Hepatocyte (in vitro differentiated cells): ENCODE results near the gene IQCN. TPM values are rescaled to one million over a fixed set of nuclear protein-coding genes. Genes with fewer than 3 reads are reported as not detected.
A peak's percentile ranks its signal among the peaks of the same experiment; 100 is the strongest.

Source experiments
- DNase-seq: peaks from one replicate; pipeline ENCODE4 v3.0.0-alpha.2; 2016; ENCODE audit warnings: low spot score
- H2AFZ ChIP-seq: fragments of 200-600 bp; sonication (generic); 2 replicates; pipeline ENCODE4 v1.6.0; 2016; ENCODE audit warnings: antibody characterized with exemption, mild to moderate bottlenecking
- H3K27ac ChIP-seq: fragments of 200-600 bp; sonication (generic); 2 replicates; pipeline ENCODE4 v1.5.1; 2016; ENCODE audit warnings: mild to moderate bottlenecking
- H3K27me3 ChIP-seq: fragments of 200-600 bp; sonication (generic); 2 replicates; pipeline ENCODE4 v1.6.1; 2016
- H3K36me3 ChIP-seq: fragments of 200-600 bp; sonication (generic); replicated peaks from 2 replicates; pipeline ENCODE4 v1.5.1; 2016; ENCODE audit warnings: low read depth; ENCODE audit not compliant: insufficient read depth
- H3K4me1 ChIP-seq: fragments of 200-600 bp; sonication (generic); 2 replicates; pipeline ENCODE4 v1.5.1; 2016; ENCODE audit warnings: mild to moderate bottlenecking, moderate library complexity; ENCODE audit not compliant: insufficient read depth
- H3K4me2 ChIP-seq: fragments of 200-600 bp; sonication (generic); 2 replicates; pipeline ENCODE4 v1.6.0; 2016
- H3K4me3 ChIP-seq: fragments of 200-600 bp; sonication (generic); 2 replicates; pipeline ENCODE4 v1.5.1; 2016; ENCODE audit warnings: mild to moderate bottlenecking
- H3K79me2 ChIP-seq: fragments of 200-600 bp; sonication (generic); 2 replicates; pipeline ENCODE4 v1.6.0; 2017; ENCODE audit warnings: mild to moderate bottlenecking
- H3K9me2 ChIP-seq: fragments of 200-600 bp; sonication (generic); replicated peaks from 2 replicates; pipeline ENCODE4 v1.6.0; 2017; ENCODE audit warnings: mild to moderate bottlenecking; ENCODE audit not compliant: insufficient read depth
- H3K9me3 ChIP-seq: fragments of 200-600 bp; sonication (generic); 2 replicates; pipeline ENCODE4 v1.5.1; 2016; ENCODE audit warnings: low read depth, mild to moderate bottlenecking
- H4K20me1 ChIP-seq: fragments of 200-600 bp; sonication (generic); 2 replicates; pipeline ENCODE4 v1.6.0; 2016; ENCODE audit warnings: mild to moderate bottlenecking; ENCODE audit not compliant: insufficient read depth, poor library complexity, severe bottlenecking
- EZH2 ChIP-seq: fragments of 200-600 bp; sonication (generic); IDR thresholded peaks from 2 replicates; pipeline ENCODE4 v1.6.1; 2016; ENCODE audit warnings: antibody characterized with exemption, mild to moderate bottlenecking, borderline replicate concordance
- EZH2phosphoT487 ChIP-seq: fragments of 200-600 bp; sonication (generic); IDR thresholded peaks from one replicate; pipeline ENCODE4 v1.6.1; 2018; ENCODE audit warnings: antibody characterized with exemption, mild to moderate bottlenecking, low read depth, moderate library complexity; ENCODE audit not compliant: unreplicated experiment, severe bottlenecking
- WGBS: methylation state at CpG from one replicate; pipeline ENCODE4 v1.1.6; 2016; ENCODE audit warnings: low lambda C conversion rate; ENCODE audit errors: missing lambda C conversion rate; 5-methylcytosine and 5-hydroxymethylcytosine counted together
- polyA plus RNA-seq: library from polyadenylated mRNA; unstranded; fragments of >200 nt; fragmentation: Nextera tagmentation; extraction: Ambion mirVana; gene quantifications from 2 replicates; pipeline ENCODE4 v1.2.1, GENCODE V29; 2016
- total RNA-seq: library from RNA; depleted of rRNA; stranded (reverse); fragments of >200 nt; gene quantifications from 2 replicates; pipeline ENCODE4 v1.2.3, GENCODE V29; 2014
- TF ChIP-seq, protein P1 (sequence below): fragments of 200-600 bp; sonication (generic); IDR thresholded peaks from 2 replicates; pipeline ENCODE4 v1.5.1; 2016; ENCODE audit warnings: antibody characterized with exemption, mild to moderate bottlenecking; ENCODE audit not compliant: poor library complexity

IQCN gene
- total and polyA plus RNA-seq, 2 experiments from 2014 or later, result 1.5 to 3.7 TPM

- DNase-seq, result no peak
- Histone ChIP-seq H4K20me1 (no peaks in the 10 kb centered on the region), H3K79me2 (no peaks in the 10 kb centered on the region), H3K9me3 (no peaks in the 10 kb centered on the region), H2AFZ (no peak overlapping the region), H3K9me2 (no peaks in the 10 kb centered on the region), H3K4me2 (no peak overlapping the region), H3K4me3 (no peak overlapping the region), H3K36me3 (no peaks in the 10 kb centered on the region), H3K4me1 (peaks cover 43% of the 10 kb centered on the region), H3K27me3 (no peaks in the 10 kb centered on the region), H3K27ac (peak overlapping the region; percentile 99)
- TF ChIP-seq EZH2phosphoT487 (no peak), EZH2 (no peak)
- TF ChIP-seq, protein P1, sequence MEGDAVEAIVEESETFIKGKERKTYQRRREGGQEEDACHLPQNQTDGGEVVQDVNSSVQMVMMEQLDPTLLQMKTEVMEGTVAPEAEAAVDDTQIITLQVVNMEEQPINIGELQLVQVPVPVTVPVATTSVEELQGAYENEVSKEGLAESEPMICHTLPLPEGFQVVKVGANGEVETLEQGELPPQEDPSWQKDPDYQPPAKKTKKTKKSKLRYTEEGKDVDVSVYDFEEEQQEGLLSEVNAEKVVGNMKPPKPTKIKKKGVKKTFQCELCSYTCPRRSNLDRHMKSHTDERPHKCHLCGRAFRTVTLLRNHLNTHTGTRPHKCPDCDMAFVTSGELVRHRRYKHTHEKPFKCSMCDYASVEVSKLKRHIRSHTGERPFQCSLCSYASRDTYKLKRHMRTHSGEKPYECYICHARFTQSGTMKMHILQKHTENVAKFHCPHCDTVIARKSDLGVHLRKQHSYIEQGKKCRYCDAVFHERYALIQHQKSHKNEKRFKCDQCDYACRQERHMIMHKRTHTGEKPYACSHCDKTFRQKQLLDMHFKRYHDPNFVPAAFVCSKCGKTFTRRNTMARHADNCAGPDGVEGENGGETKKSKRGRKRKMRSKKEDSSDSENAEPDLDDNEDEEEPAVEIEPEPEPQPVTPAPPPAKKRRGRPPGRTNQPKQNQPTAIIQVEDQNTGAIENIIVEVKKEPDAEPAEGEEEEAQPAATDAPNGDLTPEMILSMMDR, result no peak
- WGBS, result 89% methylated on average over 14 of the region's 14 CpGs
These were observed 32.6 kb upstream of the IQCN start for GRCh38 chr19:18306888-18307260.

DNA sequence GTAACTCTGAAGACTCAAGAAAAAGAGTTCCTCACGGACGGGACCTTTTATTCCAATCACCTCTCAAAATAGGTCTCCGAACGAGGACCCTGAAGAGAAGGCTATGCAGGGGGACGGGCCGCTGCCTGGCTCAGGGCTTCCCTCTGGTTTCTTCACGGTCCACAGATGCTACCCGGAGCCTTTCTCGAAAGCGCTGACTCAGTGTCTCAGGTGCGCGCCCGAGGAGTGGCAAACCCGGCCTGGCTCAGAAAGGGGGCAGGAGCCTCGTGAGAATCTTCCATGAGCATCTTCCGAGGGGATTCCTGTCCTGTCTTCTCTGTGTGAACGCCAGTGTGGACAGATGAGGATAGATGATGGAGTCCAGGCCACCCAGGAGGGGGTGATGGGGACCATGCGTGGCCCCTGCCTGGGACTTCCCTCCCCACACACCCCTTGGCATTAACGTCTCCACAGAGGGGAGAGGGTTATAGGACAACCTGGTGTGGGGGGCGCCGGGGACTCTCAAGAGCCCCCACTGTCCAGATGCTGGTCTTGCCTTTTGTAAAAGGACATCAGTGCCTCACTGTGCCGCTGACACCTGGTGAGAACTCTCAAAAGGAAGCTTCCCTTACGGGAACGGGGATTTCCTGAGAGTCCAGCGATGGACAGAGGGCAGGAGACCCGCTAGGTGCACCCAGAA is 32.1 kb upstream of the IQCN start:
- no peak overlapping the region for H3K4me2 ChIP-seq
- H3K9me3 ChIP-seq, result no peaks in the 10 kb centered on the region
- no peak overlapping the region for H2AFZ ChIP-seq
- TF ChIP-seq, protein P1, result no peak
- TF ChIP-seq EZH2 (no peak), EZH2phosphoT487 (no peak)
- no peaks in the 10 kb centered on the region for H3K79me2 ChIP-seq
- DNase-seq, result no peak
- no peaks in the 10 kb centered on the region for H3K9me2 ChIP-seq
- H4K20me1 ChIP-seq, result no peaks in the 10 kb centered on the region
- H3K4me3 ChIP-seq, result no peak overlapping the region
- H3K36me3 ChIP-seq, result no peaks in the 10 kb centered on the region
- peak overlapping the region; percentile 99 for H3K27ac ChIP-seq
- no peaks in the 10 kb centered on the region for H3K27me3 ChIP-seq
- peaks cover 39% of the 10 kb centered on the region for H3K4me1 ChIP-seq
- 94% methylated on average over 26 of the region's 26 CpGs for WGBS

DNA sequence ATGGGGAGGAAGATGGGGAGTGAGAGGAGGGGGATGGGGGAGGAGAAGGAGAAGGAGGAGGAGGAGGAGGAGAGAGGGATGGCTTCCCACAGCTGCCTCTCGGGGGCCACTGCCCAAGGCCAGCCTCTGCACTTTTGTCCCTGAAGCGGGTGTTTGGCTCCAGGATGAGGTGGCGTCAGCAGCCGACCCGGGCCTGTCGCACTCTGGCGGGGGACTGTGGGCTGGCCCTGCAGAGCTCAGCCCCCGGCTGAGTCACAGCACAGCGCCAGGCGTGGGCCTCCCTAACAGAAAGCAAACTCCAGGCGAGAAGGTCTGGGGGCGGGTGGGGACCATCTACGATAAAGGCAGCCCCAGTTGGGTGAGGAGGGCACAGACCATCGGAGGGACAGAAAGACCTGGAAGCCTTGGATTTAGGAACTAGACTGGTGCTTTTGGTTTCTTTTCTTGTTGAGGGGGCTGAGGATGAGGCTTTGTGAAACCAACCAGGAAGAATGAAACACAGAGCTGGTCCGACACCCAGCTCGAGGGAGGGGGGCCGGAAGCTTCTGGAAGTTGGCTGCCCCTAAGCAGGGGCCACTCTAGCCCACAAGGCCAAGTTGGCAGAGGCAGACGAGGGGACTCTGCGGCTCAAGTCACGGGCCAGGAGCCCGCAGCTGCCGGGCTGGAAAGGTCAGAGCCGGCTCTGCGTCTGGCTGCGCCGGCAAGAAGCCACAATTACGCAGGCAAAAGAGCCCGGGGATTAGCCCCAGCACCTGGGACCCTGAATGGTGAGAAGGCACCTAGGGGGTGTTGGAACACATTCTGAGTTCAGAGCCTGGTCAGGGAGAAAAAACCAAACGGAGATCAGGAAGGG is 30.4 kb upstream of the IQCN start:
- Histone ChIP-seq H3K27ac (peak overlapping the region; percentile 99), H3K4me2 (peak overlapping the region; percentile 69), H3K79me2 (no peaks in the 10 kb centered on the region), H3K9me2 (no peaks in the 10 kb centered on the region), H3K4me1 (peaks cover 25% of the 10 kb centered on the region), H2AFZ (peak overlapping the region; percentile 5), H3K36me3 (no peaks in the 10 kb centered on the region), H4K20me1 (no peaks in the 10 kb centered on the region), H3K9me3 (no peaks in the 10 kb centered on the region), H3K27me3 (no peaks in the 10 kb centered on the region), H3K4me3 (no peak overlapping the region)
- peak; percentile 94 for DNase-seq
- TF ChIP-seq EZH2phosphoT487, result no peak
- no peak for TF ChIP-seq EZH2
- TF ChIP-seq, protein P1, result no peak
- WGBS, result 6% methylated on average over 28 of the region's 29 CpGs
